Measurements from ENCODE around the gene EIF5A2.

EIF5A2 gene

DNA sequence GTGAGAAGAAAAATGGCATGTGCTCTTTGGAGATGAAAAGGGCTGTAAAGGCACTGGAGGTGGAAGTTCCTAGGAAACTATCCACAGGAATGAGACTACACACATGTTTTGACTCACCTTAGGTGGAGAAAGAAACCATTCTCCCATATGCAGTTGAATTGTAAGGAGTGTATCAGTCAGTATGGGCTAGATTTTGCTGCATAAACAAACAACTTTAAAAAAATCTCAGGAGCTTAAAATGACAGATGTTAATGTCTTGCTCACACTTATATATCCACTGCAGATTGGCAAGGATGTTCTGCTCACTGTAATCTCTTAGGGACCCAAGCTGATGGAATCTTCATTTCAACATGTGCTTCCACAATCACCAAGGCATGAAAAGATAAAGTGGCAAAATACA, 64.1 kb downstream of the EIF5A2 start:
- DNase-seq, result no peak

DNA sequence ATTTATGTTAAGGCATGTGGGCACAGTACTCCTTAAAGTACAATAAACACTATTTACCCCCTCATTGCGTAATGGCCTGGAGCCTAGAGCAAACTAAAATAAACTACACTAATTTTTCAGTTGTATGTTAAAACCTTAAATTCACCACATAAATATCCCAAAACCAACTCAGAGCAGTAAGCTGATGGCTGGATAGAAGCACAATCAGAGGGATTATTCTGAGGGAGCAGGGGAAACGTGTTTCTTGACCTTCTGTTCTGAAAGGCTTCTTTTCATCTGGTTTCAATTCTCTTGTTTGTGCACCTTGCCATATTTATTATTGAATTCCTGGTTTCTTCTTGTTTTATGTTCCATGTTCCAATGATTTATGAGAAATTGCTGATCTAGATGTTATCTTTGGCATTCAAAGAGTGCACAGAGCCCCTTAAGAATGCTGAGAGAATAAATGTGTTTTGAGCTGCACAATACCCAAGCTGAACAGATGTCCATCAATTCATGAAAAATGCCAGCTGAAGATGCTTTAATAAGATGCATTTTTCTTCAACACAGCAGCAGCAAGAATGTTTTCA, 68.1 kb downstream of the EIF5A2 start:
- DNase-seq, result no peak

DNA sequence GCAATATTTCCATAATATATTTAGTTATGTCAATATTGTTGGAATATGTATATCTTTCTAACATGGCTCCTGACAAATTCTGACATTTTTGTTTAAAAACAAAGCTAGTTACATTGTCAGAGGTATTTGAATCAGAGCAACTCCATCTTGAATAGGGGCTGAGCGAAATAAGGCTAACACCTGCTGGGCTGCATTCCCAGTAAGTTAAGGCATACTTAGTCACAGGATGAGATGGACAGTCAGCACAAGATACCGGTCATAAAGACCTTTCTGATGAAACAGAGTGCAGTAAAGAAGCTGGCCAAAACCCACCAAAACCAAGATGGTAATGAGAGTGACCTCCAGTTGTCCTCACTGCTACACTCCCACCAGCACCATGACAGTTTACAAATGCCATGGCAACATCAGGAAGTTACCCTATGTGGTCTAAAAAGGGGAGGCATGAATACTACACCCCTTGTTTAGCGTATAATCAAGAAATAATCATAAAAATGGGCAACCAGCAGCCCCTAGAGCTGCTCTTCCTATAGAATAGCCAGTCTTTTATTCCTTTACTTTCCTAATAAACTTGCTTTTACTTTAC, 68.8 kb downstream of the EIF5A2 start:
- no peak for DNase-seq
